Activated CD4-positive, alpha-beta T cell treated with anti-CD3 and anti-CD28 coated beads, Interleukin-2, amount 50 U/mL, for 24 hours (primary cell): ENCODE data around the gene SH3BGR.
A peak's percentile ranks its signal among the peaks of the same experiment; 100 is the strongest.

ENCODE experiments used
- DNase-seq, 2 donors: peaks; one replicate each; pipeline ENCODE4 v3.0.0-alpha.2; 2020; ENCODE audit warnings: low read depth in 1 of 2, low spot score in 1 of 2

Gene SH3BGR

DNA sequence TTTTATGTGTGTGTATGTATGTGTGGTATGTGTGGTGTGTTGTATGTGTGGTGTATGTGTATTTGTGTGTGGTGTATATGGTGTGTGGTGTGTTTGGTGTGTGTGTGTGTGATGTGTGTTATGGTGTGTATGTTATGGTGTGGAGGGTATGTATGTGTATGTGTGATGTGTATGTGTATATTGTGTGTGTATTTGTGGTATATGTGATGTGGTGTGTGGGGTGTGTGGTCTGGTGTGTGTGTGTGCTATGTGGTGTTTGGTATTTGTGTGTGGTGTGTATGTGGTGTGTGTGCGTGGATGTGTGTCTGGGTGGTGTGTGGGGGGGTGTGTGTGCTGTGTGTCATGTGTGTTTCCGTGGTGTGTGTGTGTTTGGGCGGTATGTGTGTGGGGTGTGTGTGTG, 59.3 kb downstream of the SH3BGR start:
- no peak for DNase-seq

DNA sequence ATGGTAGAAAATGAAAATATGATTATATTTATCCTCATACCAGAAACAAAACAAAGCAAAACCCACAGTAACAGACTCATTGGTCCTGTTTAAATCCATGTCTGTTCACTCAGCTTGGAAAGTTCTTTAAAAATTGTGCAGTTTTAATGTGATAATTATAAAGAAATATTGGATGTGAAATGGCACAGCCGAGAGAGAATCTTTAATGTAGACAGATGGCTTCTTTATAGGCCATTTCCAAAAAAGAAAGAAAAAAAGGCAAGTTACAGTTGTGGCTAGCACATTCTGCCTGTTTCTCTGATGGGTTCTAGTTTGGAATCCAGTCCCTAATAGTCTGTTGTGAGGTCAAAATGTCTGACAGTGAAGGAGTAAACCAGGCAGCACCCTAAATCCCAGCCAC, 62.0 kb downstream of the SH3BGR start:
- no peak for DNase-seq

GRCh38 chr21:39515684-39516472, 64.1 kb downstream of the SH3BGR start:
- no peak for DNase-seq

- DNase-seq, result peak in 1 of 2 donors; percentile 44
Measured at GRCh38 chr21:39518055-39518846, 66.5 kb downstream of the SH3BGR start.

DNA sequence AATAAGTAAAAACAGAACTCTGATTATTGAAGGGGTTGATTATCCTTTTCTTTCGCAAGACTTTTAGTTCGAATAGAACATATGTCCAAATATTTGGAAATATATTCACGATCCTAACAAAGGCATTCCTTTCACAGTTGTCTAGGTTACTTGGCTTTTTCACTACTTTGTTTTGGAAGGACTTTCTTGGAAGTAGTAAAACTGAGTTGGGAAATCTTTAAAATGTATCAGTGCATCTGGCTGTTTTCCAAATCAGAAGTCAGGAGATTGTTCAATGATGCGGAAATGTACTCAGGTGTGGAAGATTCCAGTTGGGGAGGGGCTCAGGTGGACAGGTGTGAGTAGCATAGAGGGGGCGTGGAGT, 67.1 kb downstream of the SH3BGR start:
- DNase-seq, result no peak

GRCh38 chr21:39519835-39520234, 68.1 kb downstream of the SH3BGR start:
- DNase-seq, result no peak

GRCh38 chr21:39523399-39523798, 71.6 kb downstream of the SH3BGR start:
- DNase-seq, result no peak

DNA sequence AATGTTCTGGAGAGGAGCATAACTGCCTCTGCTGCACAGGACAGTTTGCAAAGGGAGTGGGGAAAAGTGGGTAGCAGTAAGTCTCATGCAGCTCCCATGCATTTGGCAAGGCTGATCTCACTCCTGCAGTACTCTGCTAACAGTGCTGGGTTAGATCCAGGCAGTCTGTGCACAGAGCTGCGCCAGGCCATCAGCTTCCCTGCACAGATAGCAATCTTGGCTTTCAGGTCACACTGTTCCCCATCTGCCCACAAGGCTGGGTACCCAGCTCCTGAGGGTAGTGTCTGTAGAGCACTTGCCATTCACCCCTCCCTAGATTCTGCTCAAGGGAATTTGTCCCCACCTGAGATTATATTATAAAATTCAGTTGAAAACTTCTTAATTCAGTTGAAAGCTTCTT, 72.1 kb downstream of the SH3BGR start:
- DNase-seq, result no peak

DNA sequence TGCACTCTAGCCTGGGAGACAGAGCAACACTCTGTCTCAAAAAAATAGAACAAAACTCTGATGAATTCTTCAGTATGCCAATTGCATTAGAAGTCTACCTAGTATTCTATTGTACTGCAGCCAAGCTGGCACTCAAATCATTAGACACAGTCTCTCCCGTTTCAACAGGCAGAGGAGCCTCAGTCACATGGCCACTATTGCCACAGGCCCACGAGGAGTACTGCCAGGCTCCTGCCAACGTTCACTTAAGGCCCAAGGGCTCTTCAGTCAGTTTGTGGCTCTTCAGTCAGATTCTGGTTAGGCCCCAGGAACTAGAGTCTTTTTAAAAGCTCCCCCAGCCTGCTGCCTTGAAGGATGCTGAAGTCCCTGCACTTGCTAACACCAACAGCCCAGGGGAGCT, 73.4 kb downstream of the SH3BGR start:
- DNase-seq, result no peak

DNA sequence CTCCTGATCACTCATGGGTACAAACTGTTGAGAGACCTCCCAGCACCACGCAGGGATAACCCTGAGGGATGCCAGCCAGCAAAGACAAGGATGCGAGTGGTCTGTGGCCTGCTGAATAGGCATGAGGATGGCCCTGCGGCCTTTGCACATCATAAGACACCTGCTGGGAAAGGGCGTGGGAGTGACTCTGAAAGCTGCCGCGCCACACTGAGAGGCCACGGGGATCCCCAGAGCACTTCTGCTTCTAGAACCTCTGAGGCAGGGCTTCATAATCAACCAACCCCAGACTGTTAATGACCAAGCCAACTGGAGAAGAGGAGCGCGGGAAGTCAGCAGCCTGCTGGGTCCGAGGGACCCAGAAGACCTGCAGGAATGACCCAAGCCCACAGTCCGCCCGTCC, 73.8 kb downstream of the SH3BGR start:
- DNase-seq, result no peak

GRCh38 chr21:39527067-39527595, 75.4 kb downstream of the SH3BGR start:
- DNase-seq, result no peak

DNA sequence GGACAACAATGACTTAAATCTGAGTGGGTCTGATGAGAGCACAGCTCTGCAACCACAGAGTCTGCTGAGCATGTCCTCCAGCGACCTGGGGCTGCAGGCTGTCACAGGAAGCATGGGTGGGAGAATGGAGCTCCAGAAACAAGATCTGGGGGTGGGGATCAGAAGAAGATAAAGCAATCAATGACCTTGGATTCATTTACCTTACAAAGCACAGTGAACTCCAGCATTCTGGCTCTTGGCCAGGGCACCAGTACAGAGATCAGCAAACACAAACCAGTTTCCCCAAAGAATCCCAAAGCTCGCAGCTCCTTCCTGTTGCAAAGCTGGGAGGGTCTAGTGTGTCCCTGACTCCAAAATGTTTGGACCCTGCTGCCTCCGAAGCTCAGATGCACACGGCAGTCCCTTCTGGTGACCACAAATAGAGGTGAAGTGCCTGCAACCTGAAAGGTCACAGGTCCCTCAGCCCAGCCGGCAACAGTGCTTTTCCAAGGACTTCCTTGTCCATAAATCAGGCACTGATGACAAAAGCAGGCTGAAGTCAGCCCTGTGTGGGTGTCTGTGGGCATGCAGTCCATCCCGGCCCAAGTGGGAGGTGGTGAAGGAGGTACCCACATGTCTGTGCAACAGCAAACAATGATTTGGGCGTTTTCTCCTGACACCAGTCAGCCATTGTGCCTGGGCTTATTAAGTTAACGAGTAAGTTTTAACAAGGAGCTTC, 76.1 kb downstream of the SH3BGR start:
- no peak for DNase-seq

DNA sequence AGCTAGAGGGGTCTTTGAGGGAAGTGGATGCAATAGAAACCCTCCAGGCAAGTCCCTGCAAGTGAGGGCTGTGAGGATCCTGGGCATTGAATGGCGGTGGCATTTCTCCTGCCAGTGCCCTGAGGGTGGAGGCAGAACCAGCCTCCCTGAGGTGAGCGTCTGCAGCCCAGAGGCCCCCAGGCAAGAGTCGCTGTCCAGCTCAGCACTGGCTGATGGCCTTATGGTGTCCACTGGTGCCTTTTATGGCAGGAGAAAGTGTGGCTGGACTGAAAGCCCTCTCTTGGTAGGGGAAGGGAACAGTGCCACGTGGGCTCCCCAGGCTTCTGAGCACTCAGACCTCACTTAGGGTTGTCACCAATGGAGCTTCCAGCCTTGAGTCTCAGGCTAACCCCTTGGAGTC, 77.3 kb downstream of the SH3BGR start:
- DNase-seq, result no peak

- DNase-seq, result no peak
Measured at GRCh38 chr21:39531064-39531463, 79.3 kb downstream of the SH3BGR start.

- DNase-seq, result no peak
Measured at GRCh38 chr21:39531840-39532239, 80.1 kb downstream of the SH3BGR start.

GRCh38 chr21:39533545-39534380, 82.0 kb downstream of the SH3BGR start:
- DNase-seq, result no peak

- DNase-seq, result no peak
Measured at GRCh38 chr21:39535646-39536437, 84.1 kb downstream of the SH3BGR start.

DNA sequence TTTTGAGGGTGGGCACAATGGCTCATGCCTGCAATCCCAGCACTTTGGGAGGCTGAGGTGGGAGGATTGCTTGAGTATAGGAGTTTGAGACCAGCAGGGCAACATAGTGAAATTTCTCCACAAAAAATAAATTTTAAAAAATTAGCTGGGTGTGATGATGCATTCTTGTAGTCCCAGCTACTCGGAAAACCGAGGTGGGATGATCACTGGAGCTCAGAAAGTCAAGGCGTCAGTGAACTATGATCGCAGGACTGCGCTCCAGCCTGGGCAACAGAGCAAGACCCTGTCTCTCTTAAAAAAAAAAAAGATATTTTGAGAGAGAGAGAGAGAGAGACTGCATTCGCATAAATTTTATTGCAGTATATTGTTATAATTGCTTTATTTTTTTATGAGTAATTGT, 85.1 kb downstream of the SH3BGR start:
- DNase-seq, result no peak

DNA sequence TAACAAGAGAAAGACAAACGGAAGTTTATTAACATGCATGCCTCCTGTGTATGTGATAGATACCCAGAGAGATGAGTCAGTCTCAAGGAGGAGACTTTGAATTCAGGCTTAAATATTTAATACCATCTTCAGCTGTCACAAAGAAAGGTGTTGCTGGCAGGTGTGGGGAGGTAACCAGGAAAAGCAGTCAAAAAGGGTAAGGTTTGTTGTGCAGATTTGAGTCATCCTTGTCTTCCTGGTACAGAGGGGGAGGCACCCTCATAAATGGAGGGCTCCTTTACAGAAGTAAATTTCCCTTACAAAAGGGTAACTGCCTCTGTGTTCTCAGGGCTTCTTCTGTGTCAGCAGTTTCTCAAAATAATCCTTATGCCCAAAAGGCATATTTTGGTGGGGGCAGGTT, 85.8 kb downstream of the SH3BGR start:
- DNase-seq, result no peak

- DNase-seq, result no peak
Measured at GRCh38 chr21:39538453-39539042, 86.8 kb downstream of the SH3BGR start.
